WTC11 (cell line): ENCODE measurements around the gene INF2. TPM values are rescaled to one million over a fixed set of nuclear protein-coding genes. Genes with fewer than 3 reads are reported as not detected.

Source experiments
- ATAC-seq: fragments of 200-7000 bp; cut with Tn5 transposase; 2 replicates; pipeline ENCODE4 v1.10.0; 2021; ENCODE audit warnings: mild to moderate bottlenecking, moderate library complexity
- CTCF ChIA-PET: fragments of 300-600 bp; sonication (Branson Sonifier 250); formaldehyde crosslinking; loops from one replicate; lab custom pipeline; 2021; ENCODE audit warnings: antibody characterized with exemption; lab: Charles Lee
- POLR2A ChIA-PET: fragments of 350-600 bp; sonication (Branson Sonifier 250); formaldehyde crosslinking; loops from one replicate; lab custom pipeline; 2021; ENCODE audit warnings: antibody characterized with exemption; lab: Charles Lee
- DNase-seq: peaks from one replicate; pipeline ENCODE4 v3.0.0; 2021; ENCODE audit warnings: low spot score
- H3K27ac Mint-ChIP-seq: 2 replicates; pipeline ENCODE4 v1.8.0; 2021; ENCODE audit warnings: mixed read lengths
- H3K27me3 Mint-ChIP-seq: 2 replicates; pipeline ENCODE4 v1.8.0; 2021; ENCODE audit warnings: low read depth, mild to moderate bottlenecking, moderate library complexity, mixed read lengths
- H3K36me3 Mint-ChIP-seq: 2 replicates; pipeline ENCODE4 v1.8.0; 2021; ENCODE audit warnings: mixed read lengths
- H3K4me1 Mint-ChIP-seq: 2 replicates; pipeline ENCODE4 v1.8.0; 2022; ENCODE audit warnings: mixed read lengths
- H3K4me3 Mint-ChIP-seq: 2 replicates; pipeline ENCODE4 v1.8.0; 2021; ENCODE audit warnings: mild to moderate bottlenecking, moderate library complexity, mixed read lengths
- H3K9me3 Mint-ChIP-seq: 2 replicates; pipeline ENCODE4 v1.8.0; 2021; ENCODE audit warnings: mixed read lengths
- AFF4 ChIP-seq: sonication (generic); formaldehyde crosslinking; IDR thresholded peaks from 2 replicates; pipeline ENCODE4 v1.8.1; 2023; ENCODE audit warnings: mild to moderate bottlenecking, missing genetic modification reagents, borderline replicate concordance
- ARID4B ChIP-seq: sonication (generic); formaldehyde crosslinking; IDR thresholded peaks from 2 replicates; pipeline ENCODE4 v1.8.0; 2023; ENCODE audit warnings: missing genetic modification reagents, mild to moderate bottlenecking, borderline replicate concordance
- ATF6 ChIP-seq: sonication (generic); formaldehyde crosslinking; IDR thresholded peaks from 2 replicates; pipeline ENCODE4 v1.8.1; 2023; ENCODE audit warnings: mild to moderate bottlenecking, missing genetic modification reagents
- CREM ChIP-seq: sonication (generic); formaldehyde crosslinking; IDR thresholded peaks from 2 replicates; pipeline ENCODE4 v1.8.1; 2022; ENCODE audit warnings: mild to moderate bottlenecking, missing genetic modification reagents, moderate library complexity
- GTF2I ChIP-seq: fragments of 250-450 bp; sonication (Bioruptor Pico); conservative IDR thresholded peaks from 2 replicates; pipeline ENCODE4 v1.4.0; 2021; ENCODE audit warnings: mild to moderate bottlenecking
- HMGXB4 ChIP-seq: sonication (generic); formaldehyde crosslinking; IDR thresholded peaks from 2 replicates; pipeline ENCODE4 v1.8.1; 2023; ENCODE audit warnings: mild to moderate bottlenecking, moderate library complexity, missing genetic modification reagents
- MLX ChIP-seq: sonication (generic); formaldehyde crosslinking; IDR thresholded peaks from 2 replicates; pipeline ENCODE4 v1.8.1; 2023; ENCODE audit warnings: mild to moderate bottlenecking, missing genetic modification reagents, moderate library complexity
- MXD4 ChIP-seq: fragments of 250-450 bp; sonication (Bioruptor Pico); IDR thresholded peaks from 2 replicates; pipeline ENCODE4 v1.8.0; 2021; ENCODE audit warnings: mild to moderate bottlenecking, moderate library complexity, borderline replicate concordance
- NR1H2 ChIP-seq: sonication (generic); formaldehyde crosslinking; IDR thresholded peaks from 2 replicates; pipeline ENCODE4 v1.9.0; 2021; ENCODE audit warnings: mild to moderate bottlenecking, moderate library complexity, missing genetic modification reagents
- NR2C2 ChIP-seq: sonication (generic); formaldehyde crosslinking; IDR thresholded peaks from 2 replicates; pipeline ENCODE4 v1.8.0; 2022; ENCODE audit warnings: mild to moderate bottlenecking, missing genetic modification reagents
- SP1 ChIP-seq: sonication (generic); formaldehyde crosslinking; conservative IDR thresholded peaks from 2 replicates; pipeline ENCODE4 v1.8.1; 2022; ENCODE audit warnings: missing genetic modification reagents
- TEAD4 ChIP-seq: sonication (generic); formaldehyde crosslinking; IDR thresholded peaks from 2 replicates; pipeline ENCODE4 v1.8.0; 2022; ENCODE audit warnings: mild to moderate bottlenecking, missing genetic modification reagents
- ZBTB21 ChIP-seq: sonication (generic); formaldehyde crosslinking; IDR thresholded peaks from 2 replicates; pipeline ENCODE4 v1.8.1; 2023; ENCODE audit warnings: mild to moderate bottlenecking, missing genetic modification reagents, borderline replicate concordance
- ZNF121 ChIP-seq: sonication (generic); formaldehyde crosslinking; IDR thresholded peaks from 2 replicates; pipeline ENCODE4 v1.8.0; 2023; ENCODE audit warnings: missing genetic modification reagents
- ZNF416 ChIP-seq: fragments of 250-450 bp; sonication (Bioruptor Pico); IDR thresholded peaks from 2 replicates; pipeline ENCODE4 v1.9.0; 2021; ENCODE audit warnings: mild to moderate bottlenecking, inconsistent platforms
- ZNF423 ChIP-seq: fragments of 250-450 bp; sonication (Bioruptor Pico); IDR thresholded peaks from 2 replicates; pipeline ENCODE4 v2.1.2; 2022; ENCODE audit warnings: mild to moderate bottlenecking, moderate library complexity
- ZNF532 ChIP-seq: fragments of 250-450 bp; sonication (Bioruptor Pico); IDR thresholded peaks from 2 replicates; pipeline ENCODE4 v1.9.0; 2021; ENCODE audit warnings: mild to moderate bottlenecking, borderline replicate concordance
- total RNA-seq: library from RNA; stranded (reverse); gene quantifications from 3 replicates; pipeline ENCODE4 v1.2.3, GENCODE V29; 2021

INF2 gene
- total RNA-seq, 1 experiment from 2014 or later = 82.4 TPM

- no peak overlapping the region for H3K27ac Mint-ChIP-seq
- ATAC-seq = no peak
Measured at GRCh38 chr14:104675447-104675846, 14.0 kb upstream of the INF2 start.

More at GRCh38 chr14:104675447-104675846, 14.0 kb upstream of the INF2 start:
- no peak for DNase-seq
- peaks cover 29% of the 10 kb centered on the region for H3K4me1 Mint-ChIP-seq
- peaks cover 5% of the 10 kb centered on the region for H3K9me3 Mint-ChIP-seq
- TF ChIP-seq NR1H2 (CRISPR knock-in tag) (no peak), GTF2I (CRISPR knock-in tag) (no peak), MLX (CRISPR knock-in tag) (no peak), ZNF416 (CRISPR knock-in tag) (no peak), NR2C2 (CRISPR knock-in tag) (no peak), ARID4B (CRISPR knock-in tag) (no peak), ZNF423 (CRISPR knock-in tag) (no peak), ZNF121 (no peak), MXD4 (CRISPR knock-in tag) (no peak), HMGXB4 (CRISPR knock-in tag) (no peak), ZBTB21 (CRISPR knock-in tag) (no peak), ZNF532 (CRISPR knock-in tag) (no peak), TEAD4 (CRISPR knock-in tag) (no peak), AFF4 (CRISPR knock-in tag) (no peak), ATF6 (CRISPR knock-in tag) (no peak), SP1 (CRISPR knock-in tag) (no peak), CREM (CRISPR knock-in tag) (no peak)
- peaks cover 13% of the 10 kb centered on the region for H3K27me3 Mint-ChIP-seq
- ChIA-PET POLR2A (interaction anchor here (0.6 kb wide), 1 partner anchor 11 kb away, joined by 4 read pairs; no protein-coding TSS in a partner anchor), CTCF (no interaction called here)
- no peaks in the 10 kb centered on the region for H3K36me3 Mint-ChIP-seq
- no peak overlapping the region for H3K4me3 Mint-ChIP-seq
